ENCODE measurements around the gene TMPO.
"Not testable (repeated sequence)": the region's sequence is repeated elsewhere in the genome, so short reads cannot be mapped to it uniquely, and the experiment has no call there.

The TMPO gene

GRCh38 chr12:98579347-98579746 lies 64.0 kb downstream of the TMPO start:
- no peak for DNase-seq

GRCh38 chr12:98579835-98580234 lies 64.4 kb downstream of the TMPO start:
- DNase-seq = no peak

- DNase-seq = no peak
These were observed 65.3 kb downstream of the TMPO start for GRCh38 chr12:98580695-98581094.

- no peak for DNase-seq
These were observed 65.7 kb downstream of the TMPO start for GRCh38 chr12:98581101-98581500.

GRCh38 chr12:98582093-98582492 lies 66.7 kb downstream of the TMPO start:
- peak; percentile 18 for DNase-seq

- no peak for DNase-seq
These were observed 71.7 kb downstream of the TMPO start for GRCh38 chr12:98587084-98587483.

- no peak for DNase-seq
These were observed 75.8 kb downstream of the TMPO start for GRCh38 chr12:98591209-98591608.

- no peak for DNase-seq
These were observed 77.5 kb downstream of the TMPO start for GRCh38 chr12:98592825-98593322.

- DNase-seq = peak; percentile 98
These were observed 78.1 kb downstream of the TMPO start, which contains the start of gene SLC25A3 for GRCh38 chr12:98593351-98594049. SLC25A3 (plus strand) TSS chr12:98593686; CDS start chr12:98593979, 293 bp downstream.

- peak; percentile 13 for DNase-seq
These were observed 78.9 kb downstream of the TMPO start for GRCh38 chr12:98594050-98594835.

- DNase-seq = peak; percentile 81
These were observed 80.0 kb downstream of the TMPO start for GRCh38 chr12:98595243-98595988.

- DNase-seq = not testable (repeated sequence)
These were observed 81.9 kb downstream of the TMPO start for GRCh38 chr12:98597313-98597712.

All from fibroblast of skin of abdomen (primary cell).